Measurements from ENCODE around the gene SPINT2. TPM values are rescaled to one million over a fixed set of nuclear protein-coding genes. Genes with fewer than 3 reads are reported as not detected.

SPINT2 gene
- total and polyA plus RNA-seq, 4 donors = 7.0 to 43.0 (median 10.7) TPM

GRCh38 chr19:38309615-38310278, 45.4 kb downstream of the SPINT2 start (continued):
- TF ChIP-seq ZBTB33 (IDR thresholded peaks at IDR 0.05) = no peak
- TF ChIP-seq HNF4G (IDR thresholded peaks at IDR 0.05) = no peak

DNA sequence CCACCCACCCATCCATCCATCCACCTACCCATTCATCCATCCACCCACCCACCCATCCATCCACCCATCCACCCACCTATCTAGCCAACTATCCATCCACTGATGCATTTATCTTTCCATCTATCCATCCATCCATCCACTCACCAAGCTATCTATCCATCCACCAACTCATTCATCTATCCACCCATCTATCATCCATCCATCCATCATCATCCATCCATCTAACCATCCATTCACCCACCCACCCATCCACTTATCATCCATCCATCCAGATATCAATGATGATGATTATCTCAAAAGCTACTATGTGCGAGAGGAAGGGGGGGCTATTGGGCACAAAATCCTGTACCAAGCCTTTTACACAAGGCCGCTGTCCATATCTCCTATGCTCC, 45.9 kb downstream of the SPINT2 start:
- no peaks in the 10 kb centered on the region for H3K27me3 ChIP-seq (ENCODE audit: control insufficient read depth in 4 of 4, insufficient read depth in 4 of 4, low read length in 3 of 4)
- H3K4me1 ChIP-seq (ENCODE audit: control insufficient read depth in 4 of 4, insufficient read depth in 4 of 4, low read length in 3 of 4) = peaks cover 0 to 4% (median 1%) of the 10 kb centered on the region in 4 donors
- TF ChIP-seq FOXA2 (IDR thresholded peaks at IDR 0.05) (no peak), SP1 (IDR thresholded peaks at IDR 0.05) (no peak), RXRA (IDR thresholded peaks at IDR 0.05) (no peak), ZBTB33 (IDR thresholded peaks at IDR 0.05) (no peak)
- TF ChIP-seq, protein P1, sequence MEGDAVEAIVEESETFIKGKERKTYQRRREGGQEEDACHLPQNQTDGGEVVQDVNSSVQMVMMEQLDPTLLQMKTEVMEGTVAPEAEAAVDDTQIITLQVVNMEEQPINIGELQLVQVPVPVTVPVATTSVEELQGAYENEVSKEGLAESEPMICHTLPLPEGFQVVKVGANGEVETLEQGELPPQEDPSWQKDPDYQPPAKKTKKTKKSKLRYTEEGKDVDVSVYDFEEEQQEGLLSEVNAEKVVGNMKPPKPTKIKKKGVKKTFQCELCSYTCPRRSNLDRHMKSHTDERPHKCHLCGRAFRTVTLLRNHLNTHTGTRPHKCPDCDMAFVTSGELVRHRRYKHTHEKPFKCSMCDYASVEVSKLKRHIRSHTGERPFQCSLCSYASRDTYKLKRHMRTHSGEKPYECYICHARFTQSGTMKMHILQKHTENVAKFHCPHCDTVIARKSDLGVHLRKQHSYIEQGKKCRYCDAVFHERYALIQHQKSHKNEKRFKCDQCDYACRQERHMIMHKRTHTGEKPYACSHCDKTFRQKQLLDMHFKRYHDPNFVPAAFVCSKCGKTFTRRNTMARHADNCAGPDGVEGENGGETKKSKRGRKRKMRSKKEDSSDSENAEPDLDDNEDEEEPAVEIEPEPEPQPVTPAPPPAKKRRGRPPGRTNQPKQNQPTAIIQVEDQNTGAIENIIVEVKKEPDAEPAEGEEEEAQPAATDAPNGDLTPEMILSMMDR (IDR thresholded peaks at IDR 0.05; ENCODE audit: low read depth, low read length, missing input control) = no peak
- peaks cover 4 to 17% (median 6%) of the 10 kb centered on the region in 4 donors for H3K36me3 ChIP-seq (ENCODE audit: control insufficient read depth in 4 of 4, insufficient read depth in 3 of 4, low read depth in 1 of 4, low read length in 3 of 4)
- H3K4me3 ChIP-seq (ENCODE audit: low read depth in 1 of 3, low read length in 3 of 3) = no peak overlapping the region
- DNase-seq (ENCODE audit: low spot score) = no peak
- no peaks in the 10 kb centered on the region for H3K9me3 ChIP-seq (ENCODE audit: control insufficient read depth in 4 of 4, low read length in 3 of 4)
- WGBS = 99% methylated on average over 2 of the region's 2 CpGs
- no peak overlapping the region for H3K27ac ChIP-seq (ENCODE audit: low read depth in 1 of 2, low read length in 2 of 2)
- H3K9ac ChIP-seq (ENCODE audit: low read depth in 1 of 2, low read length in 2 of 2) = no peak overlapping the region

- H3K9me3 ChIP-seq (ENCODE audit: control insufficient read depth in 4 of 4, low read length in 3 of 4) = no peaks in the 10 kb centered on the region
- no peak for TF ChIP-seq HNF4A (conservative IDR thresholded peaks at IDR 0.05)
- TF ChIP-seq, protein P2, sequence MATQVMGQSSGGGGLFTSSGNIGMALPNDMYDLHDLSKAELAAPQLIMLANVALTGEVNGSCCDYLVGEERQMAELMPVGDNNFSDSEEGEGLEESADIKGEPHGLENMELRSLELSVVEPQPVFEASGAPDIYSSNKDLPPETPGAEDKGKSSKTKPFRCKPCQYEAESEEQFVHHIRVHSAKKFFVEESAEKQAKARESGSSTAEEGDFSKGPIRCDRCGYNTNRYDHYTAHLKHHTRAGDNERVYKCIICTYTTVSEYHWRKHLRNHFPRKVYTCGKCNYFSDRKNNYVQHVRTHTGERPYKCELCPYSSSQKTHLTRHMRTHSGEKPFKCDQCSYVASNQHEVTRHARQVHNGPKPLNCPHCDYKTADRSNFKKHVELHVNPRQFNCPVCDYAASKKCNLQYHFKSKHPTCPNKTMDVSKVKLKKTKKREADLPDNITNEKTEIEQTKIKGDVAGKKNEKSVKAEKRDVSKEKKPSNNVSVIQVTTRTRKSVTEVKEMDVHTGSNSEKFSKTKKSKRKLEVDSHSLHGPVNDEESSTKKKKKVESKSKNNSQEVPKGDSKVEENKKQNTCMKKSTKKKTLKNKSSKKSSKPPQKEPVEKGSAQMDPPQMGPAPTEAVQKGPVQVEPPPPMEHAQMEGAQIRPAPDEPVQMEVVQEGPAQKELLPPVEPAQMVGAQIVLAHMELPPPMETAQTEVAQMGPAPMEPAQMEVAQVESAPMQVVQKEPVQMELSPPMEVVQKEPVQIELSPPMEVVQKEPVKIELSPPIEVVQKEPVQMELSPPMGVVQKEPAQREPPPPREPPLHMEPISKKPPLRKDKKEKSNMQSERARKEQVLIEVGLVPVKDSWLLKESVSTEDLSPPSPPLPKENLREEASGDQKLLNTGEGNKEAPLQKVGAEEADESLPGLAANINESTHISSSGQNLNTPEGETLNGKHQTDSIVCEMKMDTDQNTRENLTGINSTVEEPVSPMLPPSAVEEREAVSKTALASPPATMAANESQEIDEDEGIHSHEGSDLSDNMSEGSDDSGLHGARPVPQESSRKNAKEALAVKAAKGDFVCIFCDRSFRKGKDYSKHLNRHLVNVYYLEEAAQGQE (IDR thresholded peaks at IDR 0.05) = no peak
- no peak for TF ChIP-seq HNF4G (IDR thresholded peaks at IDR 0.05)
- TF ChIP-seq, protein P1 (IDR thresholded peaks at IDR 0.05; ENCODE audit: low read depth, low read length, missing input control) = no peak
- TF ChIP-seq RAD21 (IDR thresholded peaks at IDR 0.05) = no peak
- no peak for TF ChIP-seq TAF1 (conservative IDR thresholded peaks at IDR 0.05)
- H3K4me3 ChIP-seq (ENCODE audit: low read depth in 1 of 3, low read length in 3 of 3) = no peak overlapping the region
- H3K9ac ChIP-seq (ENCODE audit: low read depth in 1 of 2, low read length in 2 of 2) = no peak overlapping the region
- DNase-seq (ENCODE audit: low spot score) = no peak
- 99% methylated on average over 6 of the region's 6 CpGs for WGBS
- H3K36me3 ChIP-seq (ENCODE audit: control insufficient read depth in 4 of 4, insufficient read depth in 3 of 4, low read depth in 1 of 4, low read length in 3 of 4) = peaks cover 2 to 17% (median 4%) of the 10 kb centered on the region in 4 donors
- peaks cover 0 to 7% (median 4%) of the 10 kb centered on the region in 4 donors for H3K4me1 ChIP-seq (ENCODE audit: control insufficient read depth in 4 of 4, insufficient read depth in 4 of 4, low read length in 3 of 4)
- no peak overlapping the region for H3K27ac ChIP-seq (ENCODE audit: low read depth in 1 of 2, low read length in 2 of 2)
- H3K27me3 ChIP-seq (ENCODE audit: control insufficient read depth in 4 of 4, insufficient read depth in 4 of 4, low read length in 3 of 4) = no peaks in the 10 kb centered on the region
These were observed 46.6 kb downstream of the SPINT2 start for GRCh38 chr19:38310986-38311385.
